ENCODE results near the gene GABBR2.

Gene GABBR2

DNA sequence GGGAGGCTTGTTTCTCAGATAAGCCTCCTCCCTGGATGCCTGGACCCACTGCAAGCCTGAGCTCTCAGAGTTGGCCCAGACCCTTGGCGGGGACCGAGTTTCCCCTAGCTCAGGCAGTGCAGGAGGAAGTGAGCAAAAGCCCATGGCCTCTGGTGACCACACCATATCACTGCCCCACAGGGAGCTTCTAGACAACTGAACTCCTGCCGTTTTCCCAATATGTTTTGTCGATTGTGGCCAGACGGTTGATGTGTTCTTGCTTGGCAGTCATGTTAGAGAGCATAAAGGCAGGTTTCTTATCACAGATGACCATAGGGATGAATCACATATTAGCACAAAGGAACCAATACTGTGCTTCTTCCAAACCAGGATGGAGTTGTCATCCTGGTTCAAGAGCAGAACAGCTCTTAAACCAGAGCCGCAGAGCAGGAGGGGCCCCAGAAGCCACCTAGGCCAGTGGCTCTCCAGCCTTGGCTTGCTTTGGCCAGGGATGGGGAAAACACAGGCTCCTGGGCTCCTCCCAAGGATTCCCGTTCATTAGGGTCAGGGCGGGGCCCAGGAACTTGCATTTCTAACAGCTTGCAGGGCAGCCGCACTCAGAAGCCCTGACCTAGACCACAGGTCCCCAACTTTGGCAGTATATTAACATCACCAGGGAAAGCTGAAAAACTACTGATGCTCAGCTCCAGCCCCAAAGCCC, 340.2 kb downstream of the GABBR2 start:
- no peak for DNase-seq (ENCODE audit: low read depth, low spot score)
- H3K27ac ChIP-seq: no peak overlapping the region

GRCh38 chr9:98367923-98368322, 340.8 kb downstream of the GABBR2 start:
- DNase-seq (ENCODE audit: low read depth, low spot score): no peak
- no peak overlapping the region for H3K27ac ChIP-seq

DNA sequence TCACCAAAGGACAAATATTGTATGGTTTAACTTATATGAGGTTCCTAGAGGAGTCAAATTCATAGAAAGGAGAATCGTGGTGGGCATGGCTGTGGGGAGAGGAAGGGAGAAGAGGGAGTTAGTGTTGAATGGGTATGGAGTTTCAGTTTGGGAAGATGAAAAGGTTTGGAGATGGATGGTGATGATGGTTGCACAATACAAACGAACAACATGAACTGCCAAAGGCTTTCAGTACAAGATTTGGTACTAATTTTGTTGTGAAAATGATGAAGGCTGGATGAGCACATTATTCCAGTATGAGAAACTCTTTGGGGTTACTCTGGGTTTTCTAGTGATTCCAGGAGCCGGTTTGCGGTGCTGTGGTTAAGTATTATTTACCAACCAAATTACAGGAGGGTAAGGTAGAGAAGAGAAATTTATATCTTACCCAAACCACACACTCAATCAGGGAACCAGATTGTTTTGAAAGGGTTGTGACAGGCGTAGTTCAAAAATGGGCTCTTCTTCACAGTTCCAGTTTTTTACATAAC, 341.3 kb downstream of the GABBR2 start:
- no peak overlapping the region for H3K27ac ChIP-seq
- DNase-seq (ENCODE audit: low read depth, low spot score): no peak

GRCh38 chr9:98365781-98366180, 343.0 kb downstream of the GABBR2 start:
- H3K27ac ChIP-seq: no peak overlapping the region
- DNase-seq (ENCODE audit: low read depth, low spot score): no peak

DNA sequence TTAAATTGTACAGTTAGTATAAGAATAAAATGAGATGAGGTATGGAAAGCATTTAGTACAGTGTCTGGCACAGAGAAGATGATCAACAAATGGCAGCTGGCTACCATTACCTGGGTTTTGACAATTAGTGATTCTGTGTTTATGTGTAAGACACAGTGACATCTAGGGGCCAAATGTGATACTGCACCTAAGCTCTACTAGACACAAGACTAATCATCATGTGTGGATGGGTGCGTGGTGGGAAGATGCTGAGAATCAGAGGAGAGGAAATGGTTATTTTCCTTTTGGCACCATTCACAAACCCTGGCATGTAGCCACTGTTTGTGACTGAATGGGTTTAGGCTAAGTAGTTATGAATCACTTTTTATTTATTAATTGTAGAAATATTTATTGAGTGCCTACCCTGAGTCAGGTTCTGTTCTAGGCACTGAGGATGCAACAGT, 343.5 kb downstream of the GABBR2 start:
- no peak overlapping the region for H3K27ac ChIP-seq
- peak; percentile 36 for DNase-seq (ENCODE audit: low read depth, low spot score)

- DNase-seq (ENCODE audit: low read depth, low spot score): no peak
- H3K27ac ChIP-seq: no peak overlapping the region
These were observed 344.6 kb downstream of the GABBR2 start for GRCh38 chr9:98364086-98364485.

- H3K27ac ChIP-seq: no peak overlapping the region
- no peak for DNase-seq (ENCODE audit: low read depth, low spot score)
These were observed 345.1 kb downstream of the GABBR2 start for GRCh38 chr9:98363644-98364043.

GRCh38 chr9:98362624-98363252, 346.0 kb downstream of the GABBR2 start:
- no peak overlapping the region for H3K27ac ChIP-seq
- DNase-seq (ENCODE audit: low read depth, low spot score): no peak

- DNase-seq (ENCODE audit: low read depth, low spot score): no peak
- H3K27ac ChIP-seq: no peak overlapping the region
These were observed 347.1 kb downstream of the GABBR2 start for GRCh38 chr9:98361645-98362044.

- no peak for DNase-seq (ENCODE audit: low read depth, low spot score)
- H3K27ac ChIP-seq: no peak overlapping the region
These were observed 348.5 kb downstream of the GABBR2 start for GRCh38 chr9:98360176-98360708.

DNA sequence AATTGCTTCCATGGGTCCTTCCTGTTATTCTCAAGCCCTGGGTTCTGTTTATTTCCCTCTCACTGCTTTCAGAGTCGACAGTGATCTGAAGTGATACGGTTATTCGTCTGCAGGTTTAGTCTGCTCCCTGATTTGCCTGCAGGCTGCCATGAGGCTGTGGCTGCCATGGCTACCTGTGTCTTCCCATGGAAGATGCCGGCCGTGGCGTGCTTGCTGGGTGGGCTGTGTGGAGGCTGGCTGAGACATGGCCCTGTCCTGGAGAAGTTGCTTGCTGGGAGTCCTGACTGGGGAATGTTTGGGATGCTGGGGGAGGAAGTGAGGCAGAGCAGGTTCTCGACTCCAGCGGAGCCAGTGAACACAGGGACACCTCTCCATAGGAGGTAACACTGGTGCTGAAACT, 349.2 kb downstream of the GABBR2 start:
- H3K27ac ChIP-seq: no peak overlapping the region
- DNase-seq (ENCODE audit: low read depth, low spot score): no peak

- no peak for DNase-seq (ENCODE audit: low read depth, low spot score)
- no peak overlapping the region for H3K27ac ChIP-seq
These were observed 350.7 kb downstream of the GABBR2 start for GRCh38 chr9:98357921-98358535.

DNA sequence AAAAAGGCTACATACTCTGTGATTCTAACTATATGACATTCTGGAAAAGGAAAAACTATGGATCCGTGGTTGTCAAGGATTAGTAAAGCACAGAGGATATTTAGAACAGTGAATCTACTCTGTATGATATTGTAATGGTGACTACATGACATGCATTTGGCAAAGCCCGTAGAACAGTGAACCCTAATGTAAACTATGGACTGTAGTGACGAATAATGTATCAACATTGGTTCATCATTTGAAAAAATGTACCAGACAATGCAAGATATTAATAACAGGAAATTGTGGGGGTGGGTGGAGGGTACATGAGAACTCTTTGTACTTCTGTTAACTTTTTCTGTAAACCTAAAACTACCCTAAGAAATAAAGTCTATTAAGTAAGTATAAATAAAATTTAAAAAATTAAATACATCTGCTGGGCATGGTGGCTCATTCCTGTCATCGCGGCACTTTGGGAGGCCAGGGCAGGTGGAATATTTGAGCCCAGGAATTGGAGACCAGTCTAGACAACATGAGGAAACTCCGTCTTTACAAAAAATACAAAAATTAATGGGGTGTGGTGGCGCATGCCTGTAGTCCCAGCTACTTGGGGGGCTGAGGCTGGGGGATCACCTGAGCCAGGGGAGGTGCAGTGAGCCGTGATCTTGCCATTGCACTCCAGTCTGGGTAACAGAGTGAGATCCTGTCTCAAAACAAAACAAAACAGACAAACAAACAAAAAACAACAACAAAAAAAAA, 351.6 kb downstream of the GABBR2 start:
- peak overlapping the region; percentile 31 for H3K27ac ChIP-seq
- DNase-seq (ENCODE audit: low read depth, low spot score): no peak

DNA sequence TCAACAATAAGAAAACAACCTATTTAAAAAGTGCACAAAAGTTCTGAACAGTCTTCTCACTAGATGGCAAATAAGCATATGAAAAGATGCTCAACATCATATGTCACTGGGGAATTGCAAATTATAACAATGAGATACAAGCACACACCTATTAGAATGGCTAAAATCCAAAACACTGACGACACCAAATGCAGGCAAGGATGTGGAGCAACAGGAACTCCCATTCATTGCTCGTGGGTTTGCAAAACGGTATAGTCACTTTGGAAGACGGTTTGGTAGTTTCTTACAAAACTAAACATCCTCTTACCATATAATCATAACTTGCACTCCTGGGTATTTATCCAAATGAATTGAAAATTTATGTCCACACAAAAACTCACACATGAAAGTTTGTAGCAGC, 352.4 kb downstream of the GABBR2 start:
- peak overlapping the region; percentile 31 for H3K27ac ChIP-seq

GRCh38 chr9:98351370-98351769, 357.4 kb downstream of the GABBR2 start:
- DNase-seq (ENCODE audit: low read depth, low spot score): no peak
- no peak overlapping the region for H3K27ac ChIP-seq

More for the DNA sequence above, 352.4 kb downstream of the GABBR2 start:
- DNase-seq (ENCODE audit: low read depth, low spot score): no peak

GRCh38 chr9:98347642-98348041, 361.1 kb downstream of the GABBR2 start:
- DNase-seq (ENCODE audit: low read depth, low spot score): no peak
- H3K27ac ChIP-seq: no peak overlapping the region

GRCh38 chr9:98345011-98345410, 363.7 kb downstream of the GABBR2 start:
- H3K27ac ChIP-seq: no peak overlapping the region
- no peak for DNase-seq (ENCODE audit: low read depth, low spot score)

GRCh38 chr9:98344581-98344980, 364.2 kb downstream of the GABBR2 start:
- no peak for DNase-seq (ENCODE audit: low read depth, low spot score)
- no peak overlapping the region for H3K27ac ChIP-seq

- H3K27ac ChIP-seq: no peak overlapping the region
- DNase-seq (ENCODE audit: low read depth, low spot score): no peak
These were observed 365.9 kb downstream of the GABBR2 start for GRCh38 chr9:98342820-98343210.

DNA sequence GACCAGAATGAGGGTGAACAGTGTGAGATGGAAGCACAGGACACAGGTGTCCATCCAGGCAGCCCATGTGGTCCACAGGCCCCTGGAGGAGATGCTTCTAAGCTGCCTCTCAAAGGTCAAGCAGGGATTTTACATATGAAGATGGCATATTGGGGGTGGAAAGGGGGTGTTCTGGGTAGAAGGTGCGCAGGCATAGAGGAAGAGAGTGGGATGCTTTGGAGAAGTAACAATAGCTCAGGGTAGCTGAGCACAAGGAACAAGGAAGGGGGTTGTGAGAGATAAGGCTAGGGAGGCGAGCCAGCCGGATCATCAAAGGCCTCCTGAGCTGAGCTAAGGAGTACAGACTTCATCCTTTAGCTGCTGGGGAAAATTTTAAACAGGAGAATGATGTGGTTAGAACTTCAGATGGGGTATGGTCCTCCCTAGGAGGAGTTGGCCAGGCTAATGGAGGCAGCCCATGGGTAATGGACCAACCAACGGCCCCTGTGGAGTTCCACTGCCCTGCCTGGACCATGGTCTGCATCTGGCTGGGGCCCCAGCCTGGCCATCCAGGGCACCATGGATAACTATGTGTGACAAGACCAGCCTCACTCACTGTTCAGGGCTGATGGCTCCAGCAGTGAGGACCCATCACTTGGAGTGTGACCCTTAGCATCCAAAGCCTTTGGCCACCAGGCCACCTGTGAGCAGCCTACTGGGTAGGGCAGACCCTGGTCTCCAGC, 366.5 kb downstream of the GABBR2 start:
- H3K27ac ChIP-seq: no peak overlapping the region
- DNase-seq (ENCODE audit: low read depth, low spot score): no peak
